ENCODE data around the gene C1orf105.

GRCh38 chr1:172452536-172453152 lies 32.2 kb downstream of the C1orf105 start:
- TF ChIP-seq POLR2A (IDR thresholded peaks at IDR 0.05) (no peak), CTCF (IDR thresholded peaks at IDR 0.05) (no peak), POLR2AphosphoS5 (IDR thresholded peaks at IDR 0.05) (no peak)

Measured in transverse colon (tissue), 4 donors.